Body of pancreas (tissue), 4 donors: Measurements from ENCODE around the gene CFAP46.
"Not testable (repeated sequence)": the region's sequence is repeated elsewhere in the genome, so short reads cannot be mapped to it uniquely, and the experiment has no call there.

ENCODE experiments used
- CTCF ChIP-seq, 7 experiments: fragments of 450-650 bp in 4 of 7; fragments of 200-600 bp in 3 of 7; sonication (generic) in 3 of 7; IDR thresholded peaks; one replicate each; pipeline ENCODE4 v1.5.1; 2016 to 2019; ENCODE audit warnings: antibody characterized with exemption in 7 of 7
- POLR2A ChIP-seq, 3 donors: fragments of 450-650 bp; IDR thresholded peaks; one replicate each; pipeline ENCODE4 v1.6.1; 2016; ENCODE audit warnings: antibody characterized with exemption in 3 of 3, mild to moderate bottlenecking in 2 of 3

- TF ChIP-seq CTCF, POLR2A (IDR thresholded peaks at IDR 0.05): not testable (repeated sequence)
These were observed 19.0 kb downstream of the CFAP46 start for GRCh38 chr10:132923384-132923783.
